HFFc6 (cell line): ENCODE measurements around the gene LEKR1. TPM values are rescaled to one million over a fixed set of nuclear protein-coding genes. Genes with fewer than 3 reads are reported as not detected.
A peak's percentile ranks its signal among the peaks of the same experiment; 100 is the strongest.

ENCODE experiments used
- DNase-seq: peaks from one replicate; pipeline ENCODE4 v3.0.0-alpha.2; 2018
- H3K27ac Mint-ChIP-seq: 2 replicates; pipeline ENCODE4 v1.8.0; 2020; ENCODE audit warnings: mild to moderate bottlenecking, mixed read lengths
- H3K27me3 Mint-ChIP-seq: 2 replicates; pipeline ENCODE4 v1.8.0; 2021; ENCODE audit warnings: mild to moderate bottlenecking, moderate library complexity, mixed read lengths; ENCODE audit not compliant: insufficient read depth
- H3K36me3 Mint-ChIP-seq: 2 replicates; pipeline ENCODE4 v1.8.0; 2021; ENCODE audit warnings: low read depth, mixed read lengths
- H3K4me1 Mint-ChIP-seq: 2 replicates; pipeline ENCODE4 v1.8.0; 2020; ENCODE audit warnings: low read depth, mixed read lengths
- H3K4me3 Mint-ChIP-seq: 2 replicates; pipeline ENCODE4 v1.8.0; 2020; ENCODE audit warnings: mild to moderate bottlenecking, moderate library complexity, mixed read lengths
- H3K9me3 Mint-ChIP-seq: 2 replicates; pipeline ENCODE4 v1.8.0; 2020; ENCODE audit warnings: mild to moderate bottlenecking, mixed read lengths
- CTCF ChIP-seq: fragments of 200-600 bp; sonication (generic); IDR thresholded peaks from 2 replicates; pipeline ENCODE4 v1.5.0; 2021; ENCODE audit warnings: antibody characterized with exemption, mild to moderate bottlenecking
- total RNA-seq, 6 experiments: library from RNA; stranded (reverse); fragmentation: NEBNext Ultra II Directional; extraction: Animal tissue kit (Norgen Biotek cat#: 25700); gene quantifications; 2 replicates in 1 of 6; 3 replicates in 5 of 6; pipeline ENCODE4 v1.2.3, GENCODE V29; 2021

The LEKR1 gene
- total RNA-seq, 6 experiments from 2014 or later = 0.40 to 1.0 (median 0.77) TPM

GRCh38 chr3:156834962-156835535, 8.9 kb downstream of the LEKR1 start:
- Mint-ChIP-seq H3K27me3 (no peaks in the 10 kb centered on the region), H3K4me1 (peaks cover 20% of the 10 kb centered on the region), H3K36me3 (no peaks in the 10 kb centered on the region), H3K9me3 (no peaks in the 10 kb centered on the region), H3K4me3 (no peak overlapping the region), H3K27ac (no peak overlapping the region)
- TF ChIP-seq CTCF = no peak
- DNase-seq = no peak

- H3K4me3 Mint-ChIP-seq = no peak overlapping the region
- no peak for TF ChIP-seq CTCF
- peak overlapping the region; percentile 70 for H3K27ac Mint-ChIP-seq
Observed at GRCh38 chr3:156836701-156837100, 10.5 kb downstream of the LEKR1 start.

GRCh38 chr3:156837115-156837514, 11.0 kb downstream of the LEKR1 start:
- Mint-ChIP-seq H3K36me3 (no peaks in the 10 kb centered on the region), H3K4me1 (peaks cover 20% of the 10 kb centered on the region), H3K9me3 (no peaks in the 10 kb centered on the region), H3K4me3 (no peak overlapping the region), H3K27ac (peak overlapping the region; percentile 64), H3K27me3 (no peaks in the 10 kb centered on the region)
- peak; percentile 67 for DNase-seq
- TF ChIP-seq CTCF = no peak

More at GRCh38 chr3:156836701-156837100, 10.5 kb downstream of the LEKR1 start:
- H3K36me3 Mint-ChIP-seq = no peaks in the 10 kb centered on the region
- H3K27me3 Mint-ChIP-seq = no peaks in the 10 kb centered on the region
- H3K4me1 Mint-ChIP-seq = peaks cover 20% of the 10 kb centered on the region
- DNase-seq = no peak
- H3K9me3 Mint-ChIP-seq = no peaks in the 10 kb centered on the region

GRCh38 chr3:156838035-156838434, 11.9 kb downstream of the LEKR1 start:
- Mint-ChIP-seq H3K27ac (no peak overlapping the region), H3K27me3 (no peaks in the 10 kb centered on the region; the same call in 1 of the 2 replicates), H3K9me3 (no peaks in the 10 kb centered on the region), H3K4me3 (no peak overlapping the region), H3K4me1 (peaks cover 24% of the 10 kb centered on the region), H3K36me3 (no peaks in the 10 kb centered on the region)
- TF ChIP-seq CTCF = no peak
- DNase-seq = no peak

GRCh38 chr3:156840826-156841689, 14.9 kb downstream of the LEKR1 start:
- H3K4me3 Mint-ChIP-seq = no peak overlapping the region
- H3K9me3 Mint-ChIP-seq = no peaks in the 10 kb centered on the region
- no peak for DNase-seq
- peaks cover 28% of the 10 kb centered on the region for H3K4me1 Mint-ChIP-seq
- no peak for TF ChIP-seq CTCF
- no peaks in the 10 kb centered on the region for H3K36me3 Mint-ChIP-seq
- no peaks in the 10 kb centered on the region; the same call in 1 of the 2 replicates for H3K27me3 Mint-ChIP-seq
- no peak overlapping the region for H3K27ac Mint-ChIP-seq
